Measurements from ENCODE around the gene PTPN4. TPM values are rescaled to one million over a fixed set of nuclear protein-coding genes. Genes with fewer than 3 reads are reported as not detected.

The PTPN4 gene
- total and polyA plus RNA-seq, 9 of the 15 experiments (the other 6 are each of a cell fraction or from before 2014, with no cell fraction given): 5.0 to 32.8 (median 27.3) TPM

GRCh38 chr2:119823734-119824334 lies 64.1 kb downstream of the PTPN4 start (continued):
- no peak for TF ChIP-seq MGA (IDR thresholded peaks at IDR 0.05)
- peak; percentile 34 to 75; a peak in 2 of 4 replicates for TF ChIP-seq RAD21 (CRISPR knock-in tag; conservative IDR thresholded peaks at IDR 0.05 in 1 of 2, IDR thresholded peaks at IDR 0.05 in 1 of 2)
- TF ChIP-seq KHSRP (IDR thresholded peaks at IDR 0.05): no peak
- no peak for TF ChIP-seq PPARD (CRISPR knock-in tag; IDR thresholded peaks at IDR 0.05)
- peak; percentile 56; the same call in 1 of the 2 replicates for TF ChIP-seq SMC3 (conservative IDR thresholded peaks at IDR 0.05; ENCODE audit: insufficient read depth, low read depth, low read length)
- TF ChIP-seq HEY1 (CRISPR knock-in tag; IDR thresholded peaks at IDR 0.05; ENCODE audit: borderline replicate concordance): no peak
- TF ChIP-seq SRSF7 (optimal IDR thresholded peaks at IDR 0.05; ENCODE audit: low read depth, low read length): no peak
- no peak for TF ChIP-seq BRD9 (IDR thresholded peaks at IDR 0.05; ENCODE audit: low read depth, partially characterized antibody)
- TF ChIP-seq HES1 (IDR thresholded peaks at IDR 0.05; ENCODE audit: low read depth): no peak
- no peak for TF ChIP-seq RFX7 (CRISPR knock-in tag; IDR thresholded peaks at IDR 0.05)
- no peak for TF ChIP-seq ZNF589 (CRISPR knock-in tag; IDR thresholded peaks at IDR 0.05; ENCODE audit: low read depth)
- no peak for TF ChIP-seq ZNF197 (CRISPR knock-in tag; IDR thresholded peaks at IDR 0.05; ENCODE audit: low read depth)
- no peak for TF ChIP-seq ZNF124 (CRISPR knock-in tag; IDR thresholded peaks at IDR 0.05)
- TF ChIP-seq ATF3 (IDR thresholded peaks at IDR 0.05): no peak
- TF ChIP-seq ATF3 (CRISPR knock-in tag; conservative IDR thresholded peaks at IDR 0.05): no peak
- TF ChIP-seq ZNF217 (CRISPR knock-in tag; IDR thresholded peaks at IDR 0.05): no peak

Measured in K562 (cell line).